Activated CD4-positive, alpha-beta T cell treated with anti-CD3 and anti-CD28 coated beads, Interleukin-2, Interleukin-4, amounts not matched to agents 100 ng/mL and 50 ng/mL, durations not matched to agents 16 hours and 8 hours (primary cell): Measurements from ENCODE around the gene KLF4.

Source experiments
- DNase-seq: peaks from one replicate; pipeline ENCODE4 v3.0.0-alpha.2; 2020; ENCODE audit warnings: low spot score

KLF4 gene

DNA sequence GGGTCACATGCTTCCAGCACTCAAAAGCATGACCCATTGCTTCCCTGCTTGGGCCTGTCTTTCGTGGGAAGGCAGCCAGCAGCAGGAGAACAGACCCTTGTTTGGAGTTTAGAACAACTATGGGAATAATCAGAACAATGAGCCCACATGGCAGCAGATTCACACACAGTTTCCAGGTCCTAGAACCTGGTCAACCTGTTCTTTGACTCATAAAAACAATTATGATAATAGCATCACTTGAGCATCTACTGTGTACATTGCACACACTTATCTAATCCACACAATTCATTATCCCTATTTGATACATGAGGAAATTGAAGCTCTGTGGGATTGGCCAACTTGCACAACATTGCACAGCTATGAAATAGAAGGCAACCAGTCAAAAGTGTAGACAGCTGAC, 41.7 kb downstream of the KLF4 start:
- no peak for DNase-seq

DNA sequence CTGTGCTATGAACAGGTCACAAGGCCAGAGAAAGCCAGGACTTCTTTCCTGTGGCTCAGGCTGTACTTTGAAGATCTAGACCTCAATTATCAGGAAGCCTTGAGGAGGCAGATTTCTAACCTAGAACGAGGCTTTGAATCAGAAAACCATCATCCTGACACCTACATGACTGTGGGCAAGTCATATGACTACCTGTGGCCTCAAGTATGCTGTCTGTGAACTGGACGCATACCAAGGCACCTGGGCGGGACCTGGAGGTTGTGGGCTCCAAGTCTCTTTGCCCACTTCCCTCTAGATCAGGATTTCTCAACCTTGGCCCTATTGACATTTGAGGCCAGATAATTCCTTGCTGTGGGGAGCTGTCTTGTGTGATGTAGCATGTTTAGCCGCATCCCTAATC, 42.5 kb downstream of the KLF4 start:
- DNase-seq: no peak

GRCh38 chr9:107446491-107446890, 43.1 kb downstream of the KLF4 start:
- no peak for DNase-seq

GRCh38 chr9:107443786-107444185, 45.8 kb downstream of the KLF4 start:
- DNase-seq: no peak

DNA sequence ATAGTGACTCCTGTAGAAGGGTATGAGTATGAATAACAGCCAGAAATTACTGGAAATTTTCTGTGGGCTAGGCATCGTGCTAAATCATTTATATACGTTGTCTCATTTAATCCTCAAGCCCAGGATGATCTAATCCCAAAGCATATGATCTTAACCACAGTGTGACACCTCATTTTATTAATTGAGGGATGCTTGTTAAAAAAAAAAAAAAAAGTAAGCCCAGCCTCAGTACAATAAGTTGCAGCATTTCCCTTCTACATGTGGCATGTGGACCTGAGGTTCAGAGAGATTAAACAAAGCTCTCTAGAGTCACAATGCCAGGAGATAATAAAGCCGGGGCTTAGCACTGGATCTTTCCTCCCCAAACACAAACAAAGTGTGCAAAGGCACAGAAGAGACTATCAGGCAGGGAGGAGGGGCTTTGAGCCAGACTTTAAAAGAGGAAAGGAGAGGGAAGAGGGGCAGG, 49.5 kb downstream of the KLF4 start:
- no peak for DNase-seq

- DNase-seq: no peak
Measured at GRCh38 chr9:107438211-107439031, 51.1 kb downstream of the KLF4 start.

DNA sequence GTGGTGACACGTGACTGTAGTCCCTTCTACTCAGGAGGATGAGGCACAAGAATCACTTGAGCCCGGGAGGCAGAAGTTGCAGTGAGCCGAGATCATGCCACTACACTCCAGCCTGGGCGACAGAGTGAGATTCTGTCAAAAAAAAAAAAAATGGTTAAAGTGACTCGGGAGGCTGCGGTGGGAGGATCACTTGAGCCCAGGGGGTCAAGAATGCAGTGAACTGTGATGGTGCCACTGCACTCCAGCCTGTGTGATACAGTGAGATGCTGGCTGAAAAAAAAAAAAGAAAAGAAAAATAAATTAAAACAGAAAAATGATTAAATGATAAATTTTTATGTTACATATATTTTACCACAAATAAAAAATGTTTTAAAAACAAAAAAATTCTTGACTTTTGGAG, 51.9 kb downstream of the KLF4 start:
- DNase-seq: no peak

DNA sequence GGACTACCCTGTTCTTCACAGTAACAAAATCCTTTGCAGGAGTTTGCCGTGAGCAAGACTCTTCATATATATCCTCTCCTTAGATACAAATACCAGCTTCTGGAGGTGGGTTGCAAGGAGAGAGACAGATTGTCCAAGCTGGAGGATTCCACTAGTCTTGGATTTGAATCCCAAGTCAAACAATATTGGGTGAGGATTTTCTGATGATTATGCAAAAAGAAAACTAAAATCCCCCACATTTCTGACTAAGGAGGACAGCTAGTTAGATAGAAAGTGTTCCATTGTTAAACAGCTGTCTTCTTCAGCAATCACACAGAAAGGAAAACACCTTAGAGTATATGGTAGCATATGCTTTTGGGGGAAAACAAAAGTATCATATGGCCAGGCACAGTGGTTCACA, 54.2 kb downstream of the KLF4 start:
- DNase-seq: no peak
